Left ventricle myocardium inferior (tissue), 1 donor: ENCODE results near the gene ERG. TPM values are rescaled to one million over a fixed set of nuclear protein-coding genes. Genes with fewer than 3 reads are reported as not detected.

ENCODE experiments used
- DNase-seq: peaks from one replicate; pipeline ENCODE4 v3.0.0-alpha.2; 2020
- H3K27ac ChIP-seq: fragments of 200-600 bp; replicated peaks from 2 replicates; pipeline ENCODE4 v1.8.0; 2021
- H3K27me3 ChIP-seq: fragments of 200-600 bp; 2 replicates; pipeline ENCODE4 v1.8.0; 2021; ENCODE audit warnings: low read depth
- H3K36me3 ChIP-seq: fragments of 200-600 bp; 2 replicates; pipeline ENCODE4 v1.8.0; 2021
- H3K4me1 ChIP-seq: fragments of 200-600 bp; 2 replicates; pipeline ENCODE4 v1.8.0; 2021
- H3K4me3 ChIP-seq: fragments of 200-600 bp; 2 replicates; pipeline ENCODE4 v1.8.0; 2021; ENCODE audit warnings: mild to moderate bottlenecking, moderate library complexity
- H3K9me3 ChIP-seq: fragments of 200-600 bp; replicated peaks from 2 replicates; pipeline ENCODE4 v1.8.0; 2021
- intact Hi-C: fragments of 100-400 bp; cut with micrococcal nuclease; formaldehyde crosslinking; loops from one replicate; pipeline ENCODE4 v1.11.0; 2022
- long read RNA-seq: library from polyadenylated mRNA; unstranded; transcript quantifications from one replicate; pipeline ENCODE4 v2.0.0, GENCODE V29; 2021
- total RNA-seq: library from RNA; stranded (reverse); fragmentation: NEBNext Ultra II Directional; extraction: Animal tissue kit (Norgen Biotek cat#: 25700); gene quantifications from one replicate; pipeline ENCODE4 v1.2.1, GENCODE V29; 2021
- TF ChIP-seq, protein P1 (sequence below): fragments of 200-600 bp; IDR thresholded peaks from 2 replicates; pipeline ENCODE4 v1.8.0; 2021; ENCODE audit warnings: antibody characterized with exemption, mild to moderate bottlenecking, borderline replicate concordance
- donor health status: DM: no; HTN: yes; CAD: no; lungs with severe emphysema.

The ERG gene, protein sequence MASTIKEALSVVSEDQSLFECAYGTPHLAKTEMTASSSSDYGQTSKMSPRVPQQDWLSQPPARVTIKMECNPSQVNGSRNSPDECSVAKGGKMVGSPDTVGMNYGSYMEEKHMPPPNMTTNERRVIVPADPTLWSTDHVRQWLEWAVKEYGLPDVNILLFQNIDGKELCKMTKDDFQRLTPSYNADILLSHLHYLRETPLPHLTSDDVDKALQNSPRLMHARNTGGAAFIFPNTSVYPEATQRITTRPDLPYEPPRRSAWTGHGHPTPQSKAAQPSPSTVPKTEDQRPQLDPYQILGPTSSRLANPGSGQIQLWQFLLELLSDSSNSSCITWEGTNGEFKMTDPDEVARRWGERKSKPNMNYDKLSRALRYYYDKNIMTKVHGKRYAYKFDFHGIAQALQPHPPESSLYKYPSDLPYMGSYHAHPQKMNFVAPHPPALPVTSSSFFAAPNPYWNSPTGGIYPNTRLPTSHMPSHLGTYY
- total RNA-seq = 17.3 TPM
- long read RNA-seq, full-length matches to known transcripts = 2 of 8 reads
- long read RNA-seq, partial matches to known transcripts = 3 of 8 reads
- long read RNA-seq, other reads (novel, unspliced or antisense) = 3 of 8 reads

DNA sequence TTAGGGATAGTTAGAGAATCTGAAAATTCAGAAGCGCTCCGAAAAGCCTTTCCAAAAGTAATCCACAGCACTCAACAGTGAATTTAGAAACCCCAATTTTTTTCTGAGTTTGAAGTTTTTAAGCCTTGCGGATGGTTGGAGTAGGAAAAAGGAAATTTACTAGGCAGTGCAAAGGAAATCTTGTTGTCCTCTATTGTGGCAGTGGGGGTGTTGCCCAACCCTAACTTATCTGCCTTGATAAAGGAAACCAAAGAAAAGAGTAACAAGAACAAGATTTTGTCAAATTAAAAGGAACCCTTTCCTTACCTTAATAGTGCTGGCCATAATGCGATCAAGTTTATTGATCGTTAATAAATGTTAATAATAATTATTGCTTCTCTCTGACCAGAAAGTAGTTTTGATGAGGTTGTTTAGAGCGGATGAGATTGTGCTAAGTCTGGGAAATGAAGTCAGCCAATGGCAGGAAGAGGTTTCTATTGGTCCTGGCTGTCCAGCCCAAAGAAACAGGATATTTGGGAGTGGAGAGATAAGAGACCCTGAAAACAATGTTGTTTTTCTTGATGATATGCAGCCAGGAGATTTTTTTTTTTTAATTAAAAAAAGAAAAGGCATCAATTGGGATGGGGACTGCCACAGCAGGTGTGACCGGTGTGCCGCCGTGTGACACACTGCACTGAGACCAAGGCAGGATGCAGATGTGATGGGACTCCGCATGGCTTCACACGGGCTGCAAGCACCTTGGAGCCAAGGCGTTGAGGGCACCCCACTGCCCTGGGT is at the start of gene ERG:
Gene ERG (minus strand): TSS at position 421 of the 777 bp plus-strand sequence. CDS start 97 bp downstream, at position 324.
- TF ChIP-seq, protein P1, sequence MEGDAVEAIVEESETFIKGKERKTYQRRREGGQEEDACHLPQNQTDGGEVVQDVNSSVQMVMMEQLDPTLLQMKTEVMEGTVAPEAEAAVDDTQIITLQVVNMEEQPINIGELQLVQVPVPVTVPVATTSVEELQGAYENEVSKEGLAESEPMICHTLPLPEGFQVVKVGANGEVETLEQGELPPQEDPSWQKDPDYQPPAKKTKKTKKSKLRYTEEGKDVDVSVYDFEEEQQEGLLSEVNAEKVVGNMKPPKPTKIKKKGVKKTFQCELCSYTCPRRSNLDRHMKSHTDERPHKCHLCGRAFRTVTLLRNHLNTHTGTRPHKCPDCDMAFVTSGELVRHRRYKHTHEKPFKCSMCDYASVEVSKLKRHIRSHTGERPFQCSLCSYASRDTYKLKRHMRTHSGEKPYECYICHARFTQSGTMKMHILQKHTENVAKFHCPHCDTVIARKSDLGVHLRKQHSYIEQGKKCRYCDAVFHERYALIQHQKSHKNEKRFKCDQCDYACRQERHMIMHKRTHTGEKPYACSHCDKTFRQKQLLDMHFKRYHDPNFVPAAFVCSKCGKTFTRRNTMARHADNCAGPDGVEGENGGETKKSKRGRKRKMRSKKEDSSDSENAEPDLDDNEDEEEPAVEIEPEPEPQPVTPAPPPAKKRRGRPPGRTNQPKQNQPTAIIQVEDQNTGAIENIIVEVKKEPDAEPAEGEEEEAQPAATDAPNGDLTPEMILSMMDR = no peak
- peak within 1 kb of the TSS; percentile 66 for H3K4me3 ChIP-seq
- DNase-seq = peak; percentile 30
- no peaks in the 10 kb centered on the region for H3K36me3 ChIP-seq
- intact Hi-C loops = no loop called here
- H3K27me3 ChIP-seq = no peaks in the 10 kb centered on the region
- peak within 1 kb of the TSS; percentile 88 for H3K27ac ChIP-seq
- H3K9me3 ChIP-seq = no peaks in the 10 kb centered on the region
- peaks cover 33% of the 10 kb centered on the region for H3K4me1 ChIP-seq

DNA sequence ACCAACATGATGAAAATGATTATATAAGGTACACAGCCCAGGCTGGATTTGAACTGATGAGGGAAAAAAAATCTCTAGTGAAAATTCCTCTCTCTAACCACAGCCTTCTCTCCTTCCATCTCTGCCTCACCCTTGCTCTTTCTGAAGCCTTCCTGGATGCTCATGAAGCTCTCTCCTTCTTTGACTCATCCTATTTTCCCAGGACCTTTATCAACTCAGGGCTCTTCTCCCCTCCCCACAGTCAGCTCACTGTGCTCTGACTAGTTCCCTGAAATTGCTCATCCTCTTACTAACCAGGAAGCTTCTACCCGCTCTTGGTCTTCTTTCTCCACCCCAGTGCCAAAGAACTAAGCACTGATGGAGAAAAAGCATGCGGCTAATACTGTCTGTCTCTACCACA is 46.4 kb upstream of the ERG start:
- no peak overlapping the region for H3K4me3 ChIP-seq
- H3K36me3 ChIP-seq = no peaks in the 10 kb centered on the region
- TF ChIP-seq, protein P1 = no peak
- H3K4me1 ChIP-seq = no peaks in the 10 kb centered on the region
- DNase-seq = no peak
- no peaks in the 10 kb centered on the region for H3K9me3 ChIP-seq
- H3K27ac ChIP-seq = no peak overlapping the region
- intact Hi-C loops = no loop called here
- peaks cover 9% of the 10 kb centered on the region for H3K27me3 ChIP-seq

DNA sequence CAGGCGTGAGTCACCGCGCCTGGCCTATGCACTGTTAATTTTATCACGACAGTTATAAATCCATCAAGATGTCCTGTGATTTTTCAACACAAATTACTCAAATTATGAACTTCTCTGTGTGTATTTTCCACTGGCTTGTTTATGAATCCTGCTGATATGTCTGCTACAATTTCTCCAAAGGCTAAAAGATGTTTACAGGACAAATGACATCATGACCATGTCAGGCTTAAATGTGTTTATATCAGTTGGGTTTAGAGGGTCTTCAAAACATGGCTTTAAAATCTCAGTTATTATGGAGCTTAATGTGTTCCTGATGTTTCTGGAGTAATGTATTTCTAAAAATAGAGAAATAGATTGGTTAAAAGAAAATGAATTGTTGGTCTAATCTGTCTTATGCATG is 44.0 kb upstream of the ERG start:
- no peaks in the 10 kb centered on the region for H3K9me3 ChIP-seq
- TF ChIP-seq, protein P1 = no peak
- DNase-seq = no peak
- intact Hi-C loops = no loop called here
- peaks cover 9% of the 10 kb centered on the region for H3K27me3 ChIP-seq
- no peaks in the 10 kb centered on the region for H3K36me3 ChIP-seq
- H3K4me1 ChIP-seq = no peaks in the 10 kb centered on the region
- no peak overlapping the region for H3K4me3 ChIP-seq
- no peak overlapping the region for H3K27ac ChIP-seq

DNA sequence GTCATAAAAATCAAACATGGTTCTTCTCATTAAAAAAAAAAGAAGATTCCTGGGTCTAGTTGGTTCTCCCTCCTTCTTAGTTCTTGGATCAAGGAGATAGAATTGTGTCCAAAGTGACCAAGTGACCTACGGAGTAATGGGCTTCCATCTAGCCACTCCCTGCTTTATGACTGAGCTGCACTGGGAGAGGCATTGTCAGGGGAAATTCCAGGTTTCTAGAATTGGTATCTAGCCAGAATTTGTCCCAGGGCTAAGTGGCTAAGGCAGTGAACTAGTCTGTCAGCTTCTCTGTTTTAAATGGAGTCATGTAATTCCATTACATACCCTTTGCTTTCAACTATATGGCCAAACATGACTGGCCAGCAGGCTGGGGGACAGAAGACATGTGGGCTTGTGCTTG is 40.1 kb upstream of the ERG start:
- H3K27ac ChIP-seq = no peak overlapping the region

DNA sequence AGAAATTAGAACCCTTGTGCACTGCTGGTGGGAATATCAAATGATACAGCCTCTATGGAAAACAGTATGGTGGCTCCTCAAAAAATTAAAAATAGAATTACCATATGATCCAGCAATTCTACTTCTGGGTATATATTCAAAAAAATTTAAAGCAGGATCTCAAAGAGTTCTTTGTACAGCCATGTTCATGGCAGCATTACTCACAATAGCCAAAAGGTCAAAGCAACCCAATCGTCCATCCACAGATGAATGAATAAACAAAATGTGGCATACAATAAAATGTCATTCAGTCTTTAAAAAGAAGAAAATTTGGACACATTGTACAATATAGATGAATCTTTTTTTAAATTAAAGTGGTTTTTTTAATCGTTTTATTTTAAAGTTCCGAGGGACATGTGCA is 36.3 kb upstream of the ERG start:
- intact Hi-C loops = no loop called here
- no peaks in the 10 kb centered on the region for H3K4me1 ChIP-seq
- no peaks in the 10 kb centered on the region for H3K36me3 ChIP-seq
- peaks cover 5% of the 10 kb centered on the region for H3K27me3 ChIP-seq
- H3K4me3 ChIP-seq = no peak overlapping the region
- H3K9me3 ChIP-seq = no peaks in the 10 kb centered on the region
- DNase-seq = no peak
- TF ChIP-seq, protein P1 = no peak
- H3K27ac ChIP-seq = no peak overlapping the region

More for the DNA sequence above, 40.1 kb upstream of the ERG start:
- Histone ChIP-seq H3K36me3 (no peaks in the 10 kb centered on the region), H3K4me1 (no peaks in the 10 kb centered on the region), H3K27me3 (peaks cover 5% of the 10 kb centered on the region), H3K9me3 (no peaks in the 10 kb centered on the region), H3K4me3 (no peak overlapping the region)
- DNase-seq = no peak
- TF ChIP-seq, protein P1 = no peak
- intact Hi-C loops = no loop called here
